ENCODE data around the gene NR2C2. TPM values are rescaled to one million over a fixed set of nuclear protein-coding genes. Genes with fewer than 3 reads are reported as not detected.

NR2C2 gene
- total RNA-seq, 1 donor from 2014 or later = 43.6 TPM

DNA sequence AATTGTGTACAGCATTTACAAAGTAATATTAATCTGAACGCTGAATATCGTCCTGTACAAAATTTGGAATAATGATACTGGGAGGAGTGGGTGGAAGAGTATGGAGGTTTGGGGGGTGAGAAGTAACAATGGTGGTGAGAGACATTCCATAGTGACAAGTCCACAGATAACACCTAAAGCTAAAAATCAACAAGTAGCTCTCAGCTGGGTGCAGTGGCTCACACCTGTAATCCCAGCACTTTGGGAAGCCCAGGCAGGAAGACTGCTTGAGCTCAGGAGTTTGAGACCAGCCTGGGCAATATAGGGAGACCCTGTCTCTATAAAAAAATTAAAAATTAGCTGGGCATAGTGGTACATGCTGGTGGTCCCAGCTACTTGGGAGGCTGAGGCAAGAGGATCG lies 112.6 kb downstream of the NR2C2 start:
- H3K4me1 Mint-ChIP-seq (ENCODE audit: unreplicated experiment) = peaks cover 11% of the 10 kb centered on the region
- H3K9me3 Mint-ChIP-seq = no peaks in the 10 kb centered on the region
- H3K27ac Mint-ChIP-seq = peak overlapping the region; percentile 64
- TF ChIP-seq, protein P1, sequence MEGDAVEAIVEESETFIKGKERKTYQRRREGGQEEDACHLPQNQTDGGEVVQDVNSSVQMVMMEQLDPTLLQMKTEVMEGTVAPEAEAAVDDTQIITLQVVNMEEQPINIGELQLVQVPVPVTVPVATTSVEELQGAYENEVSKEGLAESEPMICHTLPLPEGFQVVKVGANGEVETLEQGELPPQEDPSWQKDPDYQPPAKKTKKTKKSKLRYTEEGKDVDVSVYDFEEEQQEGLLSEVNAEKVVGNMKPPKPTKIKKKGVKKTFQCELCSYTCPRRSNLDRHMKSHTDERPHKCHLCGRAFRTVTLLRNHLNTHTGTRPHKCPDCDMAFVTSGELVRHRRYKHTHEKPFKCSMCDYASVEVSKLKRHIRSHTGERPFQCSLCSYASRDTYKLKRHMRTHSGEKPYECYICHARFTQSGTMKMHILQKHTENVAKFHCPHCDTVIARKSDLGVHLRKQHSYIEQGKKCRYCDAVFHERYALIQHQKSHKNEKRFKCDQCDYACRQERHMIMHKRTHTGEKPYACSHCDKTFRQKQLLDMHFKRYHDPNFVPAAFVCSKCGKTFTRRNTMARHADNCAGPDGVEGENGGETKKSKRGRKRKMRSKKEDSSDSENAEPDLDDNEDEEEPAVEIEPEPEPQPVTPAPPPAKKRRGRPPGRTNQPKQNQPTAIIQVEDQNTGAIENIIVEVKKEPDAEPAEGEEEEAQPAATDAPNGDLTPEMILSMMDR (conservative IDR thresholded peaks at IDR 0.05) = no peak
- H3K4me3 Mint-ChIP-seq = peak overlapping the region; percentile 37
- peaks cover 22% of the 10 kb centered on the region for H3K36me3 Mint-ChIP-seq
- no peaks in the 10 kb centered on the region for H3K27me3 Mint-ChIP-seq
- no peak for DNase-seq (ENCODE audit: extremely low spot score, unreplicated experiment)

DNA sequence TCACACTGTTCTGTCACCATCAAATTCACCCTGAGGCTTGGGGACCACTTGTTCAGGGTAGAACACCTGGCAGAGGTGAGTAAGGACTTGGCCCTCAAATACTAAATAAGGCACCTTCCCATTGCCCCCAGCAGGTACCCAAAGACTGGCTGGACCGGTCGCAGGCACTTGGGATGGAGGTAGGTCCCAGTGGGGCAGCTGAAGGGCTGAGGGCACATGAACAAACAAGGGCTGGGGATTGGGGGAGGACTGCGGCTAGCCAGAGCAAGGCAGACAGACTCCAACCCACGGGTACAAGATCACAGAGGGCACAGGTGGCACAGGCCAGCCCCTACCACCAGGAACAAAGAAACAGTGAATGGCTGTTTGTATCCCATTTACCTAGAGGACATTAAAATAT lies 115.9 kb downstream of the NR2C2 start:
- TF ChIP-seq, protein P1 (conservative IDR thresholded peaks at IDR 0.05) = no peak
- Mint-ChIP-seq H3K4me3 (peak overlapping the region; percentile 97), H3K9me3 (peaks cover 3% of the 10 kb centered on the region), H3K27me3 (no peaks in the 10 kb centered on the region), H3K4me1 (ENCODE audit: unreplicated experiment) (peaks cover 15% of the 10 kb centered on the region), H3K27ac (peak overlapping the region; percentile 31), H3K36me3 (peaks cover 17% of the 10 kb centered on the region)
- no peak for DNase-seq (ENCODE audit: extremely low spot score, unreplicated experiment)

DNA sequence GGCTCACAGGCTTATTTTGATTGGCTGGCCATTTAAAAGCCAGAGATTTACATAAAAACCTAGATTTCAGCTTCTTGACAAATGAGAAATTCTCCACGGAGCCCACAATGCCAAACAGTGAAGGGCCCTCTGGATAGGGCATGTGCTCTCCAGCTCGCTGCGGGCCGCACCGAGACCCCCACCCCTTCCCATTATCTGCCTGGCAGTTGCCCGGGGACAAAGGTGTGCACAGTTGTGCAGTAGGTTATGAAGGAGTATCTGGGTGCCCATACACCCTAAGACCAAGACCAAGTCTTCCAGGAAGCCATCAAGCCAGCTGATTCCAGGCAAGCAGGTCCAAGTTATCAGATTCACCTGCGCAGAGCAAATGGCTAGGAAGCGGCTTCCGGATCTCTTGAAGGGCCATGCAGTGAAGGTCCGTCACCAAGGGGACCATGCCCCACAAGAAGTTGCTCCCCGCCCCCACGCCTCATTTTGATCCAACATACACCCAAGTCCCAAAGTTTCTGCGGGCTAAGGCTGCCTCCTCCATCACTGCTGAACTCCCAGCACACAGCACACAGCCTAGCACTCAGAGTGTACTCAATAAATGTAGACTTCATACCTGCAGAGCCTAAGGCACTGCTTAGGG lies 116.4 kb downstream of the NR2C2 start:
- Mint-ChIP-seq H3K9me3 (peaks cover 3% of the 10 kb centered on the region), H3K36me3 (peaks cover 14% of the 10 kb centered on the region), H3K27me3 (no peaks in the 10 kb centered on the region), H3K4me3 (peak overlapping the region; percentile 97), H3K27ac (peak overlapping the region; percentile 83), H3K4me1 (ENCODE audit: unreplicated experiment) (peaks cover 20% of the 10 kb centered on the region)
- TF ChIP-seq, protein P1 (conservative IDR thresholded peaks at IDR 0.05) = no peak
- no peak for DNase-seq (ENCODE audit: extremely low spot score, unreplicated experiment)

DNA sequence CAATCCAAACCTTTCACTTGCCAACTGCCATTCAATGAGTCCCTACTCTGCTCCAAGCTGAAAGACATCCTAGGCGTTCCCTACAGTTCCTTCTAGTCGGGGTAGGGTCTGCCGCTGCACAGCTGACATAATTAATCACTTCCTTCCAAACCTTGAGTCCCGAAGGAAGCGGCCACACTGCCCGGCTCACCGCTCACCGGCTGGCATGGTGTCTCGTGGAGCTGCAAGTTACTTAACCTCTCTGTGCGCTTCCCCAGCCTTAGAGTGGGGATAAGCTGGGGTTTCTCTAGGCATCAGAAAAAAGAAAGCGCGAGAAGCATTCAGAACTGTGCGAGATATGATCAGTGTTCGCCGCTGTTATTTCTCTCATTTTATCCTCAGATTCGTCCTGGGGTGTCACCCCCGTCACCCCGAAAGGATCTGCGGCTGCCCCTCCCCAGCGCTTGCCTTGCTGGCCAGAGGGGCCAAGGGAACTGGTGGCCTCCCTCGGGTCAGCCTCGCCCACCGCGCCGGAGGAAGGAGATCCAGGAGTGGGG lies 117.0 kb downstream of the NR2C2 start:
- H3K27ac Mint-ChIP-seq = peak overlapping the region; percentile 83
- H3K4me3 Mint-ChIP-seq = peak overlapping the region; percentile 97
- H3K9me3 Mint-ChIP-seq = peaks cover 3% of the 10 kb centered on the region
- H3K27me3 Mint-ChIP-seq = no peaks in the 10 kb centered on the region
- DNase-seq (ENCODE audit: extremely low spot score, unreplicated experiment) = no peak
- peaks cover 14% of the 10 kb centered on the region for H3K36me3 Mint-ChIP-seq
- peaks cover 20% of the 10 kb centered on the region for H3K4me1 Mint-ChIP-seq (ENCODE audit: unreplicated experiment)
- TF ChIP-seq, protein P1 (conservative IDR thresholded peaks at IDR 0.05) = no peak

DNA sequence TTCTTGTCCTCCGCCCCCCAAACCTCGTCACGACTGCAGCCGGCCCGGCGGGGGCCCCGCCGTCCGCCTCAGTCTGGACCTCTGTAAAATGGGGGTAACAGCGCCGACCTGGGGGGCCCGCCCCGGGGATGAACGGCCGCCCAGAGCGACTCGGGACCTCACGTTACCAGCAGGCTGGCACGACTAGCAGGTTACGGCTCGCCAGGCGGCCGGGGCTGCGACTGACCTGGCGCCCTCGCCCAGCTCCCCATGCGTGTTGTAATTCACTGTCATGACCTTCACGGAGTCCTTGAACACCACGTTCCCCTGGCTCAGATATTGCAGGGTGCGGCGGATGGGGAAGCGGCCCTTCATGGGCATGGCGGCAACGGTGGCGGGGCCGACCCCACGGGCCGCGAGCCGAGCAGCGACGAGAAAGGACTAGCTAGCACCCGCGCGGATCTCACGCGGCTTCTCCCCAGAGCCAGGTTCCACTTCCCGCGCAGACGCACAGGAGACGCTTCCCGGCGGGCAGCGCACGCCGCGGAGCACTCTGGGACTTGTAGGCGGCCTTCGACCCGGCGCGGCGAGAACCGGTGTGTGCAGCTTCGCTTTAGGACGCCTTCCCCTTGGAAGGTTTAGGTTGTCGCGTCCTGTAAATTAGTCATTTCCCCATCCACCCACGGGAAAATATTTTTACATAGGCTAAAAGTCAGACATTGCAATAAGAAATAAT lies 117.6 kb downstream of the NR2C2 start, which contains the start of gene MRPS25:
Gene MRPS25 (minus strand): TSS at position 481 of the 715 bp plus-strand sequence. CDS start 121 bp downstream, at position 360.
- no peaks in the 10 kb centered on the region for H3K27me3 Mint-ChIP-seq
- peak within 1 kb of the TSS; percentile 95 for H3K27ac Mint-ChIP-seq
- H3K4me3 Mint-ChIP-seq = peak within 1 kb of the TSS; percentile 97
- peaks cover 11% of the 10 kb centered on the region for H3K36me3 Mint-ChIP-seq
- H3K4me1 Mint-ChIP-seq (ENCODE audit: unreplicated experiment) = peaks cover 20% of the 10 kb centered on the region
- TF ChIP-seq, protein P1 (conservative IDR thresholded peaks at IDR 0.05) = no peak
- DNase-seq (ENCODE audit: extremely low spot score, unreplicated experiment) = peak; percentile 91
- H3K9me3 Mint-ChIP-seq = peaks cover 3% of the 10 kb centered on the region

All from type B pancreatic cell (in vitro differentiated cells).